Glutamatergic neuron (in vitro differentiated cells): ENCODE measurements around the gene TMEM18. TPM values are rescaled to one million over a fixed set of nuclear protein-coding genes. Genes with fewer than 3 reads are reported as not detected.
A peak's percentile ranks its signal among the peaks of the same experiment; 100 is the strongest.

ENCODE experiments used
- DNase-seq: peaks from one replicate; pipeline ENCODE4 v3.0.0; 2022
- H3K27ac Mint-ChIP-seq: one replicate; pipeline ENCODE4 v1.8.0; 2020; ENCODE audit warnings: mild to moderate bottlenecking, mixed read lengths, inconsistent platforms; ENCODE audit not compliant: unreplicated experiment
- H3K27me3 Mint-ChIP-seq: one replicate; pipeline ENCODE4 v1.8.0; 2020; ENCODE audit warnings: mild to moderate bottlenecking, moderate library complexity, mixed read lengths, inconsistent platforms; ENCODE audit not compliant: unreplicated experiment
- H3K36me3 Mint-ChIP-seq: one replicate; pipeline ENCODE4 v1.8.0; 2020; ENCODE audit warnings: mild to moderate bottlenecking, mixed read lengths, inconsistent platforms; ENCODE audit not compliant: unreplicated experiment
- H3K4me1 Mint-ChIP-seq: one replicate; pipeline ENCODE4 v1.8.0; 2020; ENCODE audit warnings: mild to moderate bottlenecking, low read depth, mixed read lengths, inconsistent platforms; ENCODE audit not compliant: unreplicated experiment
- H3K4me3 Mint-ChIP-seq: one replicate; pipeline ENCODE4 v1.8.0; 2020; ENCODE audit warnings: mild to moderate bottlenecking, mixed read lengths, inconsistent platforms; ENCODE audit not compliant: unreplicated experiment
- H3K9me3 Mint-ChIP-seq: one replicate; pipeline ENCODE4 v1.8.0; 2020; ENCODE audit warnings: mild to moderate bottlenecking, moderate library complexity, mixed read lengths, inconsistent platforms; ENCODE audit not compliant: unreplicated experiment
- total RNA-seq: library from RNA; stranded (reverse); fragmentation: NEBNext Ultra II Directional; extraction: Animal tissue kit (Norgen Biotek cat#: 25700); gene quantifications from one replicate; pipeline ENCODE4 v1.2.1, GENCODE V29; 2021; ENCODE audit not compliant: unreplicated experiment
- TF ChIP-seq, protein P1 (sequence below): fragments of 200-600 bp; sonication (generic); IDR thresholded peaks from one replicate; pipeline ENCODE4 v1.5.0; 2021; ENCODE audit not compliant: partially characterized antibody, unreplicated experiment

Gene TMEM18
- total RNA-seq, 1 donor from 2014 or later = 22.0 TPM

DNA sequence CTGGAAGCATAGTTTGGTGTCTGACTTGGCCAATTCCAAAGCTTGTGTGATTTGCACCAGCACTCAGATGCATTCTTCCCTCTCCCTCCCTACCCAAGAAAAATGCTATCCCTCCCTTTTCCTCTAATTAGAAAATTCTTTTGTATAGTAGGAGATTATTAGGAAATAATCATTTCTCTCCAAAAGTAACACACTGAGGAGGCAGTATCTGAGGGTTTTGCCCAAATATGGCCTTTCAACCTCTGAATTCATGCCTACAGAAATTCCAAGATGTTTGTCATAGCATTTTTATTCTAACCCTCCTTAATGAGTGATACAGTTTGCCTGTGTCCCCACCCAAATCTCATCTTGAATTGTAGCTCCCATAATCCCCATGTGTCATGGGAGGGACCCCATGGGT, 5.0 kb upstream of the TMEM18 start:
- Mint-ChIP-seq H3K27me3 (peaks cover 10% of the 10 kb centered on the region), H3K36me3 (peaks cover 27% of the 10 kb centered on the region)

DNA sequence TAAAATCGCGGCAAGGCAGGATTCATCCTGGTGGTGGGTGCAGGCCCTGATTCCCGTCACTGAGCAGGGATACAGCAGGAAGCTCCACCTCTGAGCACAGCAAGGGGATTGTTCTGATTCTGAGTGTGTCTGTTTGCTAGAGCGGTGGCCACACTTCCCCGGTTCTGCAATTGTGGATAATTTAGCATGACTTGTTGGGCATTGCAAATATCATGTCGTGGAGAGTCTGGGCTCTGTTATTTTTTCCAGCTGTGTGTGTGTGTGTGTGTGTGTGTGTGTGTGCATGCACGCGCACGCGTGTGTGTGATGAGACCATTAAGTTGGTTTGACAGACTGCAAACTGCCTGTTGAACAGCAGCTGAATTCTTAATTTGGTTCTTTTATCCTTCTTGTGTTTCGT, 4.1 kb upstream of the TMEM18 start:
- peaks cover 15% of the 10 kb centered on the region for H3K9me3 Mint-ChIP-seq

More for the DNA sequence above, 5.0 kb upstream of the TMEM18 start:
- TF ChIP-seq, protein P1, sequence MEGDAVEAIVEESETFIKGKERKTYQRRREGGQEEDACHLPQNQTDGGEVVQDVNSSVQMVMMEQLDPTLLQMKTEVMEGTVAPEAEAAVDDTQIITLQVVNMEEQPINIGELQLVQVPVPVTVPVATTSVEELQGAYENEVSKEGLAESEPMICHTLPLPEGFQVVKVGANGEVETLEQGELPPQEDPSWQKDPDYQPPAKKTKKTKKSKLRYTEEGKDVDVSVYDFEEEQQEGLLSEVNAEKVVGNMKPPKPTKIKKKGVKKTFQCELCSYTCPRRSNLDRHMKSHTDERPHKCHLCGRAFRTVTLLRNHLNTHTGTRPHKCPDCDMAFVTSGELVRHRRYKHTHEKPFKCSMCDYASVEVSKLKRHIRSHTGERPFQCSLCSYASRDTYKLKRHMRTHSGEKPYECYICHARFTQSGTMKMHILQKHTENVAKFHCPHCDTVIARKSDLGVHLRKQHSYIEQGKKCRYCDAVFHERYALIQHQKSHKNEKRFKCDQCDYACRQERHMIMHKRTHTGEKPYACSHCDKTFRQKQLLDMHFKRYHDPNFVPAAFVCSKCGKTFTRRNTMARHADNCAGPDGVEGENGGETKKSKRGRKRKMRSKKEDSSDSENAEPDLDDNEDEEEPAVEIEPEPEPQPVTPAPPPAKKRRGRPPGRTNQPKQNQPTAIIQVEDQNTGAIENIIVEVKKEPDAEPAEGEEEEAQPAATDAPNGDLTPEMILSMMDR = no peak
- no peak for DNase-seq
- Mint-ChIP-seq H3K27ac (no peak overlapping the region), H3K4me3 (no peak overlapping the region), H3K9me3 (peaks cover 17% of the 10 kb centered on the region), H3K4me1 (peaks cover 2% of the 10 kb centered on the region)

DNA sequence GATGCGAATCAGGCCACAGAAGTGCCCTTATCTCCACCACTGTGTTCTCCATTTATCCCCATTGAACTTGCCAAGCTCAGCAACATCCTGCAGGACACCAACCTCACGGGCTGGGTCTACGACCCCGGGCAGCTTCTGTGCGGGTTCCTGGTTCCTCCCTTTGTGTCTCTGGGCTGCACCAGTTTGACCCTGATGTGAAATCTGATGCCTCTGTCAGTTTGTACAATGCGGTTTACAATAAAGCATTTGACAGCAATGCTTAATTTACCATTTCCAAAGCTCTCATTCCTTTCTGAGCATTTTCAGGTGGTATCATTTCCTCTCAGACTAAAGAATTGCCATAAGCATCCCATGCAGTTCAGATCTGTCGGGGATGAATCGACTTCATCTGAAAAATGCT, 3.3 kb upstream of the TMEM18 start:
- H3K36me3 Mint-ChIP-seq = peaks cover 17% of the 10 kb centered on the region
- TF ChIP-seq, protein P1 = no peak
- H3K4me1 Mint-ChIP-seq = peaks cover 7% of the 10 kb centered on the region
- H3K27me3 Mint-ChIP-seq = peaks cover 15% of the 10 kb centered on the region
- H3K27ac Mint-ChIP-seq = no peak overlapping the region
- H3K4me3 Mint-ChIP-seq = no peak overlapping the region
- H3K9me3 Mint-ChIP-seq = peaks cover 15% of the 10 kb centered on the region
- no peak for DNase-seq

More for the DNA sequence above, 4.1 kb upstream of the TMEM18 start:
- TF ChIP-seq, protein P1 = no peak
- peaks cover 14% of the 10 kb centered on the region for H3K27me3 Mint-ChIP-seq
- DNase-seq = no peak
- peaks cover 2% of the 10 kb centered on the region for H3K4me1 Mint-ChIP-seq
- no peak overlapping the region for H3K4me3 Mint-ChIP-seq
- H3K27ac Mint-ChIP-seq = no peak overlapping the region
- peaks cover 20% of the 10 kb centered on the region for H3K36me3 Mint-ChIP-seq

DNA sequence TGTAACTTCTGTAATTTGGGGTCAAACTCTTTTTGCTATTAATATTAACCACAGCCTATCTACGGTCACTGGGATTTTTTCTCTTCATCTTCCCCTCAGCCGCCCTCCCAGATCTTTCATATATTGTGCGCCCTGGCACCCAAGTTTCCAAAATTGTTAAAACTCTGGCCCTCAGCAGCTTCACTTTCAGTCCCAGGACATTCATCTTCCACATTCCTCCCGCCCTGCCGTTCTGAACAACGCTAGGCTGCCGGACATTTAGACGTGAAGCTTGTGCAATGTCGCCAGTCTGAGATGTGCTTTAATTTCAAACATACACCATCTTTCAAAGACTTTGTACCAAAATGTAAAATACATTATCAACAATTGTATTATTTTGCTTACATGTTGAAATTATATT, 1.8 kb upstream of the TMEM18 start:
- DNase-seq = no peak
- Mint-ChIP-seq H3K27me3 (peaks cover 15% of the 10 kb centered on the region), H3K4me1 (peaks cover 17% of the 10 kb centered on the region), H3K27ac (peak overlapping the region; percentile 50), H3K9me3 (peaks cover 9% of the 10 kb centered on the region), H3K36me3 (peaks cover 6% of the 10 kb centered on the region), H3K4me3 (peak overlapping the region; percentile 90)
- TF ChIP-seq, protein P1 = no peak

DNA sequence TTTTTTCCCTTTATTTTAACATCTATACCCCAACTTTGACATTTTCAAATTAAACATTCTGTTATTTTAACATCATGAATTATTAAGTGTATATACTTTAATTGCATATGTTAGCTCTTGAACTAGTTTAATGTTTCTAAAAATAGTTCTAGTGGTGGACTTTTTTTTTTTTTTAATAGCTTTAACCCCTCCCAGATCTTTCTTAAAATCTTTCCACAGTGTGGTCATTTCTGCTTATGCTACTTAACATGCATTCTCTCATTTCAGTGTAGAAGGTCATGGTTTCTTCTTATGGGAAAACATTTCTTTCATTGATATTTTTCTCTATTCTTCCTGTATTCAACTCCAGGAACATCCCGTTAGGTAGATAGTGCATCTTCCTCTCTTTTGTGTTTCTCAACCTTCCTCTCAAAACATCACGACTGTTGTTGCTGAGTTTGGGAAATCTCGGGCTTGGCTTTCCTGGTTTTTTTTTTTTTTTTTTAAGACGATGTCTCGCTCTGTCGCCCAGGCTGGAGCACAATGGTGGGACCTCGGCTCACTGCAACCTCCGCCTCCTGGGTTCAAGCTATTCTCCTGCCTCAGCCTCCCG, 849 bp upstream of the TMEM18 start:
- H3K9me3 Mint-ChIP-seq = peaks cover 5% of the 10 kb centered on the region
- H3K4me1 Mint-ChIP-seq = peaks cover 18% of the 10 kb centered on the region
- H3K4me3 Mint-ChIP-seq = peak overlapping the region; percentile 90
- no peaks in the 10 kb centered on the region for H3K36me3 Mint-ChIP-seq
- TF ChIP-seq, protein P1 = no peak
- DNase-seq = no peak
- H3K27me3 Mint-ChIP-seq = peaks cover 15% of the 10 kb centered on the region
- H3K27ac Mint-ChIP-seq = peak overlapping the region; percentile 97
